GM18951 (cell line): ENCODE measurements around the gene SLC39A9.
"Not testable (repeated sequence)": the region's sequence is repeated elsewhere in the genome, so short reads cannot be mapped to it uniquely, and the experiment has no call there.

ENCODE experiments used
- POLR2A ChIP-seq: IDR thresholded peaks from 4 replicates; pipeline ENCODE4 v1.6.1; 2011; ENCODE audit warnings: mild to moderate bottlenecking; ENCODE audit not compliant: insufficient read length, insufficient read depth; ENCODE audit errors: extremely low read depth
- in situ Hi-C: fragments of 300-500 bp; cut with MboI; formaldehyde crosslinking; loops from one replicate; pipeline ENCODE4 v1.12.0; 2022; ENCODE audit warnings: low sequenced_read_pairs, mixed read lengths, inconsistent platforms; ENCODE audit not compliant: unreplicated experiment

The SLC39A9 gene

GRCh38 chr14:69375722-69376121 lies 22.8 kb upstream of the SLC39A9 start:
- TF ChIP-seq POLR2A, result no peak
- in situ Hi-C loops, result no loop called here

- in situ Hi-C loops, result no loop called here
These were observed 22.1 kb upstream of the SLC39A9 start for GRCh38 chr14:69376439-69376838.

GRCh38 chr14:69378274-69378673 lies 20.2 kb upstream of the SLC39A9 start:
- in situ Hi-C loops, result no loop called here
- no peak for TF ChIP-seq POLR2A

More at GRCh38 chr14:69376439-69376838, 22.1 kb upstream of the SLC39A9 start:
- no peak for TF ChIP-seq POLR2A

- in situ Hi-C loops, result no loop called here
These were observed 11.2 kb upstream of the SLC39A9 start for GRCh38 chr14:69387311-69387710.

GRCh38 chr14:69391400-69391799 lies 7.1 kb upstream of the SLC39A9 start:
- in situ Hi-C loops, result not testable (repeated sequence)

More at GRCh38 chr14:69387311-69387710, 11.2 kb upstream of the SLC39A9 start:
- no peak for TF ChIP-seq POLR2A

- no peak for TF ChIP-seq POLR2A
- in situ Hi-C loops, result no loop called here
These were observed 6.0 kb upstream of the SLC39A9 start for GRCh38 chr14:69392481-69392880.

- in situ Hi-C loops, result no loop called here
- no peak for TF ChIP-seq POLR2A
These were observed 2.6 kb upstream of the SLC39A9 start for GRCh38 chr14:69395929-69396328.

- TF ChIP-seq POLR2A, result no peak
- in situ Hi-C loops, result no loop called here
These were observed 322 bp downstream of the SLC39A9 start for GRCh38 chr14:69398818-69399210.

GRCh38 chr14:69399750-69400149 lies 1.3 kb downstream of the SLC39A9 start:
- in situ Hi-C loops, result no loop called here
- no peak for TF ChIP-seq POLR2A

GRCh38 chr14:69400154-69400553 lies 1.7 kb downstream of the SLC39A9 start:
- TF ChIP-seq POLR2A, result no peak
- in situ Hi-C loops, result no loop called here

GRCh38 chr14:69401841-69402240 lies 3.3 kb downstream of the SLC39A9 start:
- no peak for TF ChIP-seq POLR2A
- in situ Hi-C loops, result no loop called here

GRCh38 chr14:69404478-69404877 lies 6.0 kb downstream of the SLC39A9 start:
- TF ChIP-seq POLR2A, result no peak
- in situ Hi-C loops, result no loop called here

- no peak for TF ChIP-seq POLR2A
- in situ Hi-C loops, result no loop called here
These were observed 6.4 kb downstream of the SLC39A9 start for GRCh38 chr14:69404883-69405282.

- in situ Hi-C loops, result no loop called here
- TF ChIP-seq POLR2A, result no peak
These were observed 7.3 kb downstream of the SLC39A9 start for GRCh38 chr14:69405762-69406161.

- in situ Hi-C loops, result no loop called here
- TF ChIP-seq POLR2A, result no peak
These were observed 10.0 kb downstream of the SLC39A9 start for GRCh38 chr14:69408331-69408960.
